GM12892 (cell line): ENCODE results near the gene CBLL1.

Experiments
- POLR2A ChIP-seq: IDR thresholded peaks from 2 replicates; pipeline ENCODE4 v1.6.1; 2011; ENCODE audit warnings: low read depth, low read length, control low read depth
- POLR2AphosphoS5 ChIP-seq: IDR thresholded peaks from 2 replicates; pipeline ENCODE4 v1.6.1; 2011; ENCODE audit warnings: low read depth, low read length, control low read depth
- TAF1 ChIP-seq: IDR thresholded peaks from 2 replicates; pipeline ENCODE4 v1.6.1; 2011; ENCODE audit warnings: low read depth, mild to moderate bottlenecking, control low read depth, low read length, borderline replicate concordance

- TF ChIP-seq POLR2AphosphoS5 (peak; percentile 79), POLR2A (peak; percentile 84), TAF1 (no peak; the same call in none of the 2 replicates)
Observed at GRCh38 chr7:107743567-107744344, at the start of gene CBLL1.
